Kidney epithelial cell (primary cell): ENCODE measurements around the gene KIF26A. TPM values are rescaled to one million over a fixed set of nuclear protein-coding genes. Genes with fewer than 3 reads are reported as not detected.
A peak's percentile ranks its signal among the peaks of the same experiment; 100 is the strongest.

Experiments used
- DNase-seq: peaks from one replicate; pipeline ENCODE4 v3.0.0-alpha.2; 2010; ENCODE audit warnings: low read depth
- H3K27me3 ChIP-seq: 2 replicates; pipeline ENCODE4 v1.6.0; 2011; ENCODE audit warnings: low read length; ENCODE audit not compliant: control insufficient read depth, insufficient read depth
- H3K36me3 ChIP-seq: 2 replicates; pipeline ENCODE4 v1.5.1; 2011; ENCODE audit warnings: low read length; ENCODE audit not compliant: control insufficient read depth, insufficient read depth
- H3K4me3 ChIP-seq: 2 replicates; pipeline ENCODE4 v1.5.1; 2011; ENCODE audit warnings: low read depth, mild to moderate bottlenecking, control low read depth, low read length
- CTCF ChIP-seq: IDR thresholded peaks from 2 replicates; pipeline ENCODE4 v1.5.1; 2011; ENCODE audit warnings: mild to moderate bottlenecking, moderate library complexity, low read length, control low read depth, inconsistent platforms; ENCODE audit not compliant: insufficient read depth, poor library complexity, severe bottlenecking
- total RNA-seq: library from RNA; depleted of rRNA; stranded (reverse); fragments of >200 nt; gene quantifications from 2 replicates; pipeline ENCODE4 v1.2.3, GENCODE V29; 2015

Gene KIF26A
- total RNA-seq, 1 donor from 2014 or later: 0.21 TPM

GRCh38 chr14:104137297-104138097 lies 890 bp upstream of the KIF26A start:
- DNase-seq: no peak
- Histone ChIP-seq H3K4me3 (no peak overlapping the region), H3K36me3 (no peaks in the 10 kb centered on the region), H3K27me3 (peaks cover 78% of the 10 kb centered on the region)
- TF ChIP-seq CTCF: peak; percentile 43

GRCh38 chr14:104138718-104139459 lies 502 bp downstream of the KIF26A start:
- Histone ChIP-seq H3K4me3 (no peak overlapping the region), H3K27me3 (peaks cover 72% of the 10 kb centered on the region), H3K36me3 (no peaks in the 10 kb centered on the region)
- no peak for TF ChIP-seq CTCF
- DNase-seq: no peak

GRCh38 chr14:104139460-104140212 lies 1.2 kb downstream of the KIF26A start:
- Histone ChIP-seq H3K4me3 (no peak overlapping the region), H3K27me3 (peaks cover 65% of the 10 kb centered on the region), H3K36me3 (no peaks in the 10 kb centered on the region)
- DNase-seq: no peak
- TF ChIP-seq CTCF: no peak

GRCh38 chr14:104140213-104140462 lies 1.8 kb downstream of the KIF26A start:
- DNase-seq: no peak
- H3K27me3 ChIP-seq: peaks cover 60% of the 10 kb centered on the region
- no peak for TF ChIP-seq CTCF
- H3K36me3 ChIP-seq: no peaks in the 10 kb centered on the region
- no peak overlapping the region for H3K4me3 ChIP-seq

- TF ChIP-seq CTCF: no peak
- peaks cover 54% of the 10 kb centered on the region for H3K27me3 ChIP-seq
- no peak for DNase-seq
- H3K36me3 ChIP-seq: no peaks in the 10 kb centered on the region
- H3K4me3 ChIP-seq: no peak overlapping the region
Observed at GRCh38 chr14:104140463-104141331, 2.3 kb downstream of the KIF26A start.
